Memory B cell (primary cell): ENCODE data around the gene FOXO3.

Experiments
- ATAC-seq: fragments of 150-1000 bp; cut with Tn5 transposase; 2 replicates; pipeline ENCODE4 v1.10.0; 2021; ENCODE audit warnings: low read depth, mild to moderate bottlenecking, moderate library complexity
- DNase-seq, 2 donors: peaks; one replicate each; pipeline ENCODE4 v3.0.0; 2022; ENCODE audit warnings: low spot score in 2 of 2
- H3K27ac Mint-ChIP-seq: one replicate; pipeline ENCODE4 v1.8.0; 2022; ENCODE audit warnings: mild to moderate bottlenecking, moderate library complexity, mixed read lengths
- H3K27me3 Mint-ChIP-seq: one replicate; pipeline ENCODE4 v1.8.0; 2022; ENCODE audit warnings: mixed read lengths
- H3K36me3 Mint-ChIP-seq: one replicate; pipeline ENCODE4 v1.8.0; 2022; ENCODE audit warnings: mild to moderate bottlenecking, mixed read lengths
- H3K4me1 Mint-ChIP-seq: one replicate; pipeline ENCODE4 v1.8.0; 2022; ENCODE audit warnings: mixed read lengths
- H3K4me3 Mint-ChIP-seq: one replicate; pipeline ENCODE4 v1.8.0; 2022; ENCODE audit warnings: mild to moderate bottlenecking, moderate library complexity, mixed read lengths
- H3K9me3 Mint-ChIP-seq: one replicate; pipeline ENCODE4 v1.8.0; 2022; ENCODE audit warnings: mixed read lengths

Gene FOXO3

DNA sequence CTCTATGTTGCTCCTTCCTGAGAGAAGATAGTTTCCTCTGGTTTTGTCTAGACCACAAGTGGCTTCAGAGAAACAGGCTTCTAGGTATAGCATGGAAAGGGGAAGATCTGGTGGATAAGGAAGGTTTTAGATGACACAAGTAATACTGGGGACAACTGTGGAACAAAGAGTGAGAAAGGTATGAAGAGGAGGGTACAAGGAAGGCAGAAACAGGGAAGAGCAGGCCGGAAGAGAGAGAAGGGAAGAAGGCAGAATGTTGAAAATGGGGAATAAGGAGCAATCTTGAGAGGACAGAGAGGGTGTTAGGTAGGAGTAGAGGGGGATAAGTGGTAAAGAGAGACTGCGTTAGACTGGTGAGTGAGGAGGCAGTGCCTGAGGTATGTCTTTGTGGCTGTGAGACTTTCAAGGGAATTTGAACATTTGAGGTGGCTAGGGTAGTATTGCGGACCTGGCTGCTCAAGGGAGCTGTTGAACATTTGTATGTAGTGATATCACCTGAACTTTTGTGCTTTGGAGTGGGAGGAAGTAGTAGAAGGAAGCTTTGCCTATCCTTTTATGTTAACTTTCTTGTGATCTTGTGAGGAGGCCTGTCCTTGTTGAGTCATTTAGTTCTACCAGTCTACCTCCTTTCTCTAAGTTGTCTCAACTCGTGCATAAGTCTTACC is 69.5 kb downstream of the FOXO3 start:
- no peaks in the 10 kb centered on the region for H3K36me3 Mint-ChIP-seq
- H3K4me3 Mint-ChIP-seq, result no peak overlapping the region
- H3K4me1 Mint-ChIP-seq, result peaks cover 49% of the 10 kb centered on the region
- no peaks in the 10 kb centered on the region for H3K27me3 Mint-ChIP-seq
- ATAC-seq (no peak), DNase-seq (no peak)
- no peaks in the 10 kb centered on the region for H3K9me3 Mint-ChIP-seq
- no peak overlapping the region for H3K27ac Mint-ChIP-seq

DNA sequence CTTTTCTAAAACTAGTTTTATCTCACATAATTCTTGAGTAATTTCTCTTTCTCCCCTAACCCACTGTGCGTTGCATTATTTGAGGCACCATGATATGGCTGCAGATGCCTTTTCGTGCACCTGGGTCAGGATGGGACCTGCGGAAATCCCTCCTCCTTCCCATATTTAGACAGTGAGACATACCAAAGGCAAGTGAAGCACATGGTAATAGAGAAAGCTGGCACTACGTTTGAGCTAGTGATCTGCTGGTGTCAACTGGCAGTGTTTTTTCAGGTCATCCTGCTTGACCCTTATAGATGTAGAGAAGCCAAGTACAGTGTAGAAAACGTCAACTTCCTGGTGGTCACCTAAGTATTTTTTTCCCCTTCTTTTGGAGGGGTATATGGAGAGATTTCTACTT is 71.7 kb downstream of the FOXO3 start:
- Mint-ChIP-seq H3K4me3 (no peak overlapping the region), H3K27ac (no peak overlapping the region), H3K36me3 (no peaks in the 10 kb centered on the region), H3K27me3 (no peaks in the 10 kb centered on the region), H3K4me1 (peaks cover 50% of the 10 kb centered on the region), H3K9me3 (no peaks in the 10 kb centered on the region)
- DNase-seq (no peak), ATAC-seq (no peak)

DNA sequence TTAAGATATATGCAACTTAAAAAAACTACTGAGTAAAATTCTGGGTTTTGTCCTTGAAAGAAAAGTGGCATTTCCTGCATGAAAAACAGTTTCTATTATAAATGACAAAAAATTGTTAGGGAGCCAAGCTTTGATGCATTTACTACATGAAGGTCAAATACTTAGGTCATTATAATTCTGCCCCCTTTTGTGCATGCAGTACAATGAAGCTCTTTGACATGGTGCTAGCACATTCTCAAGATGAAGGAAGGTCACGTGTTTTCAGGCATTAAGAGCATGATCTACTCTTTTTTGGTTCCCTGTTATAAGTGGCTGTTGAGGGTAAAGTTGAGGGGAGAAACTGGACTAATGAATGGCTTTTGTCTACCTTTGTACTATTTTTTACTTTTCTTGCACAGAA is 72.7 kb downstream of the FOXO3 start:
- Mint-ChIP-seq H3K27ac (no peak overlapping the region), H3K9me3 (no peaks in the 10 kb centered on the region), H3K36me3 (no peaks in the 10 kb centered on the region), H3K4me1 (peaks cover 45% of the 10 kb centered on the region), H3K4me3 (no peak overlapping the region), H3K27me3 (no peaks in the 10 kb centered on the region)
- ATAC-seq (no peak), DNase-seq (no peak)

DNA sequence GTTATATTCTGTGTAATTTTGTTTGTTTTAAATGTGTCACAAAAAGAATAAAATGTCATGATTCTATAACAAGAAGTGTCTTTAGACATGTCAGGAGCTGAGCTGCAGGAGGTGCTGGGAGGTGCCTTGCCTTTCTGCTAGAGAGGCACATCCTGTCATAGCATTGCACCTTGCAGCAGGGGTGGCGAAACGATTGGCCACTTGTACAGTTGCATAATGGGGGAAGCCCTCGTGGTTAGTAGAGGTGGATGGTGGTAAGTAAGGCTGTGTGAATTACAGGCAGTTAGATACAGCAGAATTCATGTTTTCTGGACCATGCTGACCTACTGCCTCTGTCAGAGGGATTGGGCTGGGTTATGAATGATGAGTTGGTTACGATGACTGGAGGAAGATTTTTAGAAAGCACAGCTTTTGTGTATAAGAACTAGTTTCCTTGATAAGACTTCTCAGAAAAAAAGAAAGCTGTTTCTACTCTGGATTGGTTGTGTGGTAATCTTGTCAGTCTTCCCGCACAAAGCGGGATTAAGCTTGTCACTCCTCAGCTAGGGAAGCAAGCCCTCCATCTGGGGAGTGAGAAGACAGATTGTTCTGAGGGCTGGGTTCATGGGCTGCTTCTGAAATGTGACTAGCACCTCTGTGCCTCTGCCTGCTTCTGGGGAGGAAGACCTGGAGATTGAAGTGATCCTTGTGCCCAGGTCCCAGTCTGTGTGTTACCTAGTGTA is 74.9 kb downstream of the FOXO3 start:
- H3K27ac Mint-ChIP-seq, result peak overlapping the region; percentile 17
- H3K4me1 Mint-ChIP-seq, result peaks cover 45% of the 10 kb centered on the region
- no peak for DNase-seq
- H3K4me3 Mint-ChIP-seq, result no peak overlapping the region
- ATAC-seq, result peak; percentile 86
- peaks cover 3% of the 10 kb centered on the region for H3K36me3 Mint-ChIP-seq
- H3K9me3 Mint-ChIP-seq, result no peaks in the 10 kb centered on the region
- H3K27me3 Mint-ChIP-seq, result no peaks in the 10 kb centered on the region

DNA sequence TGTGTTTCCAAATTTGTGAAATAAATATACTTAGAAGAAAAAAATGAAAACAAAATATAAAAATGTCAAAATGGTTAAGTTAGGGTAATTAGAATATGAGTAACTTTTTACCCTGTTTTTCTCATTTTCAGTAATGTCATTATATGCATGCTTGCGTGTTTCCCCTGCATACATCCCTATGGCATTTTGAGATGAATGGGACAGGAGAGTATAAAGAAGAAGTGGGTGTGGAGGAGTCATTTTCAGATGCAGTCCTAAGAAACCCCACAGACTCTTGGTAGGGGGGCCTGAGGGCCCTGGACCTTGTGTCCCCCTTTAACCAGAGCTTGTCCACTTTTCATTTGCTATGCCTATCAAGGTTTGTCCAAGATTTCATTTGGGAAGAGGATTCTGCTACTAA is 77.2 kb downstream of the FOXO3 start:
- H3K27ac Mint-ChIP-seq, result peak overlapping the region; percentile 38
- no peaks in the 10 kb centered on the region for H3K9me3 Mint-ChIP-seq
- ATAC-seq (no peak), DNase-seq (no peak)
- peaks cover 6% of the 10 kb centered on the region for H3K36me3 Mint-ChIP-seq
- H3K27me3 Mint-ChIP-seq, result no peaks in the 10 kb centered on the region
- H3K4me1 Mint-ChIP-seq, result peaks cover 39% of the 10 kb centered on the region
- no peak overlapping the region for H3K4me3 Mint-ChIP-seq

DNA sequence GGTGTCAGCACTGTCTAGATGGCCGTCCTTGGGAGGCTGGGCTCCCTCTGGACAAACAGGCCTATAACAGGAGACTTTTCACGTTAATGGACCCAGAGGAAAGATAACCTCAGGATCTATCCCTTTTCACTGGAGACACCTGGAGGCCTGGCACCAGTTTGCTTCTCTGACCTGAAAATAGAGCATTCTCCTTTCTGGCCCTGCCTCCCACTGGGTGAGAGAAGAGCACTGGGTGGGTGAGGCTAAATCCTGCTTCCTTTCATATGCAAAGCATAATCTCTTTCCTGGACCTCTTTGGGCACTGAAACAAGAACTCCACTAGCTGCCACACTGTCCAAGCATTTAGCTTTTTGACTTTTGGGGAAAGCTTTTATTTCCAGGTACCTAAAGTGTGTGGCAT is 78.3 kb downstream of the FOXO3 start:
- ATAC-seq, result no peak
- no peak overlapping the region for H3K27ac Mint-ChIP-seq
- H3K4me1 Mint-ChIP-seq, result peaks cover 40% of the 10 kb centered on the region

DNA sequence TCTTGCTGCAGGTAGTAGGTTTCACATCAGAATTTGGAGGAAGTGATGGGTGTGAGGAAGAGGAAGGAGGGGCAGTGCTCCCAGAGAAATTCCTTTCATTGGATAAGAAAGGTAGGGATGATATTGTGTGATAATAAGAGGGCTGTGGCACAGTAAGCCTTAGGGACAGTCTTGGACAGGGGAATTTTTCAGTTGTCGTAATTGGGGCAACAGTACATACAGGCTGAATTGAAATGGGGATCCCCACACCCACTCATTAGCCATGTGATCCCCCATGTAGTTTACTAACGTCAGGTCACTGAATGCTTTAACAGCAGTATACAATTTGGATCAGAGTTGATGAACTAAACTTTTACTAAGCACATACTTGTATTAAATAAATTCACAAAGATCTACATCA is 79.4 kb downstream of the FOXO3 start:
- DNase-seq, result no peak
- no peaks in the 10 kb centered on the region for H3K27me3 Mint-ChIP-seq
- peak overlapping the region; percentile 24 for H3K27ac Mint-ChIP-seq
- H3K36me3 Mint-ChIP-seq, result peaks cover 10% of the 10 kb centered on the region
- H3K4me1 Mint-ChIP-seq, result peaks cover 38% of the 10 kb centered on the region
- no peak overlapping the region for H3K4me3 Mint-ChIP-seq
- H3K9me3 Mint-ChIP-seq, result no peaks in the 10 kb centered on the region
- peak; percentile 79 for ATAC-seq

More for the DNA sequence above, 78.3 kb downstream of the FOXO3 start:
- no peaks in the 10 kb centered on the region for H3K27me3 Mint-ChIP-seq
- no peak for DNase-seq
- no peak overlapping the region for H3K4me3 Mint-ChIP-seq
- no peaks in the 10 kb centered on the region for H3K9me3 Mint-ChIP-seq
- H3K36me3 Mint-ChIP-seq, result peaks cover 6% of the 10 kb centered on the region

DNA sequence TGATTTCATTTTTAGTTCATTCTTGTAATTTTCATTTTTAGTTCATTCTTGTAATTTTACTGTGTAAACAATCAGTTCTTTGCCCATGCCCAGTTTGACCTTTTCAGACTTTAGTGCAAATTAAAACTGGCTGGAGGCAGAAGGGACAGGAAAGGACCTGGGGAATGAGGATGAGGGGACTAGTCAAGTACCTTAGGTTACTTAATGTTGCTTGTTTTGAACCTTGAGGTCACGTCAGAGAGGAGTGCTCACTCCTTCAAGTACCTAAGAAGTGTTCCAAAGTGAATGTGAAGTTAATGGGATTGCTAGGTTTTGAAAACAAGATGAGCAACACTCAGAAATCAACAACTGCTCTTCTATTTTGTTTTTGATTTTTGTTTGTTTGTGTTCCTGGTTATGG is 82.5 kb downstream of the FOXO3 start:
- H3K36me3 Mint-ChIP-seq, result peaks cover 17% of the 10 kb centered on the region
- no peaks in the 10 kb centered on the region for H3K27me3 Mint-ChIP-seq
- ATAC-seq, result no peak
- no peak overlapping the region for H3K4me3 Mint-ChIP-seq
- peaks cover 32% of the 10 kb centered on the region for H3K4me1 Mint-ChIP-seq
- H3K9me3 Mint-ChIP-seq, result no peaks in the 10 kb centered on the region
- H3K27ac Mint-ChIP-seq, result no peak overlapping the region
- DNase-seq, result no peak

DNA sequence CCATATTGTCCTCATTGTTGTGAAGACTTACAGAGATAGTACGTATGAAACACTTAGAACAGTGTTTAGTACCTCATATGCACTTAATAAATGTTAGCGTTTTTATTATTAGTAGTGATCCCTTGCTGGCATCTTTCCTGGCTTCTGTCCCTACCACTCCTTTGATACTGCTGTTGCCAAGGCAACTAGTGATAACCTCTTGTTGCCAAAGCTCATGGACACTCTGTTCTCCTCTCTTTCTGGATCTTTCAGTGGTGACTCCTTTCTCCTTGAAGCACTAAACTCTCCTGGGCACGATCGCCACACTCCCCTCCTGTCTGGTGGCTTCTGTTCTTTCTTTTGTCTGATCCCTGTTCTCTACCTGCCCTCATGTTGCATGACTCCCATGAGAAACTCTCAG is 83.5 kb downstream of the FOXO3 start:
- Mint-ChIP-seq H3K4me3 (no peak overlapping the region), H3K9me3 (no peaks in the 10 kb centered on the region), H3K36me3 (peaks cover 17% of the 10 kb centered on the region), H3K27me3 (no peaks in the 10 kb centered on the region), H3K4me1 (peaks cover 29% of the 10 kb centered on the region), H3K27ac (peak overlapping the region; percentile 3)
- no peak for DNase-seq
- ATAC-seq, result no peak

DNA sequence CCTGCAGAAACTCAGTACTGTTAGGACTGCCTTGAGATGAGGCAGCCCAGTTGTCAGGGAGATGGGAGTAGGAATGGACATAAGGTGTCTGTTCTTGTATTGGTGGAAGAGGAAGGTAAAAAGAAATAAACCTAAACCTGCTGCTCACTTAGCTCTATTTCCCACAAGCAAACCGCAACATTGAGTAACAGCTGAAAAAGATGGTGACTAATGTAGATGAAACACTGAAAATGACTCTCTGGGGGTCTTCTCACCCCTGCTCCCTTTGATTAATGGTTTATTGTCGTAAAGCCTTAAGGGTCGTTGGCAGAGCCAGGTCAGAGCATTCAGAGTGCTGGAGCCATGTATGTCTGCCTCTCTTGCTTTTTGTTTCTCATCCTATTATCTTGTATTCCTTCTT is 87.5 kb downstream of the FOXO3 start:
- Mint-ChIP-seq H3K27ac (no peak overlapping the region), H3K9me3 (no peaks in the 10 kb centered on the region), H3K27me3 (no peaks in the 10 kb centered on the region), H3K36me3 (peaks cover 11% of the 10 kb centered on the region), H3K4me1 (peaks cover 43% of the 10 kb centered on the region), H3K4me3 (no peak overlapping the region)
- DNase-seq (no peak), ATAC-seq (no peak)

DNA sequence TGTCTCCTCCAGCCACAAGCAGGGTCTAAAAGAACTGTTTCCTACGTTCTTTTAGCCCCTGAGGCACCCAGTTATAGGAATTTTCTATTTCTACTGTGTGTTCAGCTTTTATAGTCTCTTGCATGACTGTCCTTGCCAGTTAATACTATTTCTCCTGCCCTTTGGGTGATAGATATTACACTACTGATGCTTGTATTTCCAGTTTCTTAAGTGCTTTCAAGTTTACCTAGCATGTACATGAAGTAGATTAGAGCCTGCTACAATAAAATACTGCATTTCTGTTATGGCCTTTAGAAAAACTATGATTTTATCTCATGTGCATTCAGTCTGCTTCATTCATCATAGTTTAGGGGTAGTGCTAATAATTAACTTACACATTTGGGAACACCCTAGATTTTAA is 89.6 kb downstream of the FOXO3 start:
- peaks cover 8% of the 10 kb centered on the region for H3K36me3 Mint-ChIP-seq
- no peak overlapping the region for H3K27ac Mint-ChIP-seq
- DNase-seq (no peak), ATAC-seq (no peak)
- H3K4me3 Mint-ChIP-seq, result no peak overlapping the region
- no peaks in the 10 kb centered on the region for H3K9me3 Mint-ChIP-seq
- peaks cover 42% of the 10 kb centered on the region for H3K4me1 Mint-ChIP-seq
- no peaks in the 10 kb centered on the region for H3K27me3 Mint-ChIP-seq

DNA sequence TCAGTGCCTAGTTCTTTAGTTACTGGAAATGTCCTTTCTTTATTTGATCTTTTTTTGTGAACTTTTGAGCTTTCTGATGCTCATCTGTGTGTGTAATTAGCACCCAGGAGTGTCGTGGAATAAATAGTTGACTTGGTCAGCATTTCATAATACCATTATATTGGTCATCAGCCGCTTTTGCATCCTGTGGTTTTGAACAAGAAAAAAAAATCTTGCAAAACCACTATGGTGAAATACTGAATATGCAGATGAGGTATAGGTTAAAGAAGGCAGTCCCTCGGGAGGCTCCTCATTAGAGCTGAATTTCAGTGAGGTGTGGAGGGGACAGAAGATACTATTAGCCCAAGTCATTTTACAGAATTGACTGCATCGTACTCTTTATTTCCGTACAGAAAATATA is 90.1 kb downstream of the FOXO3 start:
- Mint-ChIP-seq H3K4me1 (peaks cover 42% of the 10 kb centered on the region), H3K4me3 (no peak overlapping the region), H3K36me3 (peaks cover 8% of the 10 kb centered on the region), H3K27me3 (no peaks in the 10 kb centered on the region), H3K27ac (no peak overlapping the region), H3K9me3 (no peaks in the 10 kb centered on the region)
- DNase-seq (no peak), ATAC-seq (peak; percentile 35)

DNA sequence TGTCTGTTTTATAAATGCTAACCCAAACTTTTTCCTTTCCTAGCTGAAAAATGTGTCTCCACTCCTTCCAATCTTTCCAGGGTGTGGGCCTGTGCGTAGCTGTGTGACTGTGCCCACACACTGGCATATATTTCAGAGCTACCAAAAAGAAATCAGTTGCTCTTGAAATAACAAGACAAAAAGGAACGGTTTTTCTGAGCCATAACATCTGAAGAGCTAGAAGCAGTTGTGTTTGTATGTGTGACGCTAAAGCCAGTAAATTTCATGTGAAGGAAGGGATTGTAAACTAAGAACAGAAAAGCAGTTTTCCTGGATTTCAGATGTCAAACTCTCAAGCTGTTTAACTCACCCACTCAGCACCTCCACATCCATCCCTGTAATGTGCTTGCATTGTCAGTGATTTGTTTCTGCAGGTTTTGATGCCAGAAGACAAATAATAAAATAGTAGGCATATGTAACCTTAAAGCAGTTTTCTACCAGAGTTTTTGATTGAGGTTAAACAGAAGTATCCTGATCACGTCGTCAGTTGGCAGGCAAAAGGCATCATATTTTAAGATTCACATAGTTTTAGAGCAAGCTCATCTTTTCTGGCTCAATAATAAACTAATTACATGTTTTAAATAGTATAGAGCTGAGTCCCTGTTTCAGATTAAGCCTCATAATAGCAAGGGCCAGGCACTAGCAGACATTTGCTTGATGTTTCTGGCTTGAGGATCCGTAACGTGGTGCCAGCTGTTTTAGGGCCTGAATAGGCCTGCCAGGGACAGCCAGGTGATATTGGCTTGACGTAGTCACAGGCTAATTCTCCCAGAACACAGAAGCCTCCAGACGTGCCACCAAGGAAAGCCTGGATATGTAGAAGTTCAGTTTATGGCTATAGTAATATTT is 90.9 kb downstream of the FOXO3 start:
- Mint-ChIP-seq H3K36me3 (peaks cover 8% of the 10 kb centered on the region), H3K27me3 (no peaks in the 10 kb centered on the region), H3K9me3 (no peaks in the 10 kb centered on the region), H3K27ac (no peak overlapping the region), H3K4me1 (peaks cover 42% of the 10 kb centered on the region), H3K4me3 (no peak overlapping the region)
- DNase-seq (no peak), ATAC-seq (no peak)

DNA sequence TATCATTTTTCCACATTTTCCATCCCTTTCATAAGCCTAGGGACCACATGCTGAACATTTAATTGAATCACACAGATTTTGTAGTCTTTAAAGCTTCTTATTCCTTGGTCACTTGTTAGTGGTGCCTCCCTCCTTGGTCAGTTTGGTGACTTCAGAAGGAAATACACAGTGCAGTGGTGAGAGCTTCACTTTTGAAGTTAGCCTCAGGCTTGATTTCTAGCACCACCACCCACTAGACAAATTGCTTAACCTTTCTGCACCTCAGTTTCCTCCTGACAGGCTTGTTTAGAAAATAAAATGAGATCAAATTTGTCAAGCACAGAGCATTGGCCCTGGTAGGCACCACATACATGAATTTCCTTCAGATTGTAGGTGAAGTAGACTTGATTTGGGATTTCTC is 91.7 kb downstream of the FOXO3 start:
- no peaks in the 10 kb centered on the region for H3K9me3 Mint-ChIP-seq
- H3K4me1 Mint-ChIP-seq, result peaks cover 42% of the 10 kb centered on the region
- H3K27ac Mint-ChIP-seq, result no peak overlapping the region
- H3K36me3 Mint-ChIP-seq, result peaks cover 6% of the 10 kb centered on the region
- DNase-seq (no peak), ATAC-seq (no peak)
- no peak overlapping the region for H3K4me3 Mint-ChIP-seq
- H3K27me3 Mint-ChIP-seq, result no peaks in the 10 kb centered on the region
